Measurements from ENCODE around the gene FOXL3.
"Not testable (repeated sequence)": the region's sequence is repeated elsewhere in the genome, so short reads cannot be mapped to it uniquely, and the experiment has no call there.

The FOXL3 gene

GRCh38 chr7:255721-256361, 34.1 kb upstream of the FOXL3 start:
- no peak for DNase-seq

GRCh38 chr7:256461-256940, 33.5 kb upstream of the FOXL3 start:
- no peak for DNase-seq

GRCh38 chr7:256981-257646, 32.9 kb upstream of the FOXL3 start:
- DNase-seq: no peak

GRCh38 chr7:257647-257992, 32.4 kb upstream of the FOXL3 start:
- no peak for DNase-seq

- DNase-seq: no peak
These were observed 31.3 kb upstream of the FOXL3 start for GRCh38 chr7:258476-259190.

- DNase-seq: no peak
These were observed 30.8 kb upstream of the FOXL3 start for GRCh38 chr7:259191-259505.

- DNase-seq: no peak
These were observed 30.1 kb upstream of the FOXL3 start for GRCh38 chr7:259751-260405.

GRCh38 chr7:260441-261281, 29.3 kb upstream of the FOXL3 start:
- DNase-seq: no peak

- no peak for DNase-seq
These were observed 28.4 kb upstream of the FOXL3 start for GRCh38 chr7:261341-262250.

- DNase-seq: no peak
These were observed 27.8 kb upstream of the FOXL3 start for GRCh38 chr7:262251-262572.

GRCh38 chr7:262631-263311, 27.2 kb upstream of the FOXL3 start:
- not testable (repeated sequence) for DNase-seq

- DNase-seq: peak; percentile 37
These were observed 26.3 kb upstream of the FOXL3 start for GRCh38 chr7:263483-264351.

- no peak for DNase-seq
These were observed 25.3 kb upstream of the FOXL3 start for GRCh38 chr7:264541-265191.

GRCh38 chr7:265192-265997, 24.6 kb upstream of the FOXL3 start:
- no peak for DNase-seq

GRCh38 chr7:265998-266850, 23.7 kb upstream of the FOXL3 start:
- no peak for DNase-seq

- no peak for DNase-seq
These were observed 22.8 kb upstream of the FOXL3 start for GRCh38 chr7:266851-267840.

- no peak for DNase-seq
These were observed 21.0 kb upstream of the FOXL3 start for GRCh38 chr7:268991-269390.

Measured in activated effector memory CD4-positive, alpha-beta T cell treated with Interleukin-2 at 50 U/mL for 16 hours (primary cell).